ENCODE measurements around the gene ZNF248. TPM values are rescaled to one million over a fixed set of nuclear protein-coding genes. Genes with fewer than 3 reads are reported as not detected.

ZNF248 gene
- total RNA-seq, 5 donors from 2014 or later (not counting 1 experiment from before 2014, with no cell fraction given) = 7.0 to 15.6 (median 13.4) TPM

DNA sequence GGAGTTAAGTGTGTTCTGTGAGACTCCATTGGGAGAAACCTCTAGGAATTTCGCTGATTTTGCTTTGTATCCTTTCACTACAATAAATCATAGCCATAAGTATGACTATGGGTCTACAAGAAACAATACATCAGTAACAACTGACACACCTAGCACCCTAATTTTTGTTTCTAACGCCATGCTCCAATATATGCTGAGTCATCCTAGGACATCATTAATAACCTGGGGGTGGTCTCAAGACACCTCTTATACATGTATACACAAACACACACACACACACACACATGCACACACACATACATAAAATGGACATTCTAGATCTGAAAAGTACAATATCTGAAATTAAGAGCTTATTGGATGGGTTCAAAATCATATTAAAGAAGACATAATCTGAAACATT is 18.2 kb downstream of the ZNF248 start:
- CTCF ChIA-PET = no interaction called here
- no peaks in the 10 kb centered on the region for H3K27me3 Mint-ChIP-seq

DNA sequence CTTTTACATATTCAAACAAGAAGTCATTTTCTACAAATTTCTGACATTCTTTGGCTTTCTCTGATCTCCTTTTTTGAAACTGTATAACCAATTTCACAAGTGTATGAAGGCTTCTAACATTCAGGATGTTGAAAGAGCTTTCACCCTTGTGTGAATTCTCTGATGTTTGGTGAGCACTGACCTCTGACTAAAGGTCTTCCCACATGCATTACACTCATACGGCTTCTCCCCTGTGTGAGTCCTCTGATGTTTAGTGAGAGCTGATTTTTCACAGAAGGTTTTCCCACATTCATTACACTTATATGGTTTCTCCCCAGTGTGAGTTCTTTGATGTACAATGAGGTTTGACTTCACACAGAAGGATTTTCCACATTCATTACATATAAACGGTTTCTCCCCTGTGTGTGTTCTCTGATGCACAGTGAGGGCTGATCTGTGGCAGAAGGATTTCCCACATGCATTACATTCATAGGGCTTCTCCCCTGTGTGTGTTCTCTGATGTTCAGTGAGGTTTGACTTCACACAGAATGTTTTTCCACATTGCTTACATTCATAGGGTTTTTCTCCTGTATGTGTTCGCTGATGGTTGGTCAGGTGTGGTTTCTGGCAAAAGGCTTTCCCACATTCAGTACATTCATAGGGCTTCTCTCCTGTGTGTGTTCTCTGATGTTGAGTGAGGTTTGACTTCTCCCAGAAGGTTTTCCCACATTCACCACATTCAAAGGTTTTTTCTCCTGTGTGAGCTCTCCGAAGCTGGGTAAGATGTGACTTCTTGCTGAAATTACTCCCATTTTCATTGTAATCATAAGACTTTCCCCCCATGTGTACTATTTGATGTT is 25.7 kb downstream of the ZNF248 start:
- H3K36me3 ChIP-seq (ENCODE audit: control insufficient read depth in 2 of 2, extremely low read depth in 1 of 2, insufficient read depth in 1 of 2, low read length in 1 of 2) = peaks cover 0 to 55% of the 10 kb centered on the region in 2 donors
- no peak overlapping the region for H3K27ac ChIP-seq (ENCODE audit: low read length)
- Mint-ChIP-seq H3K9me3 (peaks cover 41 to 88% (median 73%) of the 10 kb centered on the region in 3 donors), H3K36me3 (peaks cover 99% of the 10 kb centered on the region), H3K4me3 (no peak overlapping the region), H3K27ac (no peak overlapping the region), H3K4me1 (peaks cover 5 to 17% (median 7%) of the 10 kb centered on the region in 3 donors), H3K27me3 (no peaks in the 10 kb centered on the region)
- WGBS (ENCODE audit: insufficient coverage) = no CpG with 5 or more reads among the region's 4 CpGs
- CTCF ChIA-PET = interaction anchor here in 1 of 2 donors (0.5 kb wide), 1 partner anchor 36 kb away, joined by 6 read pairs; no protein-coding TSS in a partner anchor
- H3K9me3 ChIP-seq = peaks cover 31% of the 10 kb centered on the region
- no peak overlapping the region for H3K4me3 ChIP-seq (ENCODE audit: control insufficient read depth in 1 of 2, extremely low read depth in 1 of 2, low read length in 1 of 2)
- ATAC-seq (replicated peaks in 1 of 4) (no peak), DNase-seq (no peak)
- H3K27me3 ChIP-seq (replicated peaks in 1 of 2; ENCODE audit: control insufficient read depth in 2 of 2, extremely low read depth in 1 of 2, insufficient read depth in 2 of 2, low read length in 1 of 2) = no peaks in the 10 kb centered on the region
- POLR2A ChIA-PET = no interaction called here
- no peaks in the 10 kb centered on the region for H3K4me1 ChIP-seq (ENCODE audit: control insufficient read depth in 1 of 2, extremely low read depth in 1 of 2, insufficient read depth in 2 of 2, low read length in 2 of 2)

More for the DNA sequence above, 18.2 kb downstream of the ZNF248 start:
- H3K27ac Mint-ChIP-seq = no peak overlapping the region
- ATAC-seq (replicated peaks in 1 of 4) (no peak), DNase-seq (no peak)
- H3K36me3 Mint-ChIP-seq = peaks cover 91% of the 10 kb centered on the region
- Histone ChIP-seq H3K4me3 (ENCODE audit: control insufficient read depth in 1 of 2, extremely low read depth in 1 of 2, low read length in 1 of 2) (no peak overlapping the region), H3K9me3 (peaks cover 6% of the 10 kb centered on the region), H3K36me3 (ENCODE audit: control insufficient read depth in 2 of 2, extremely low read depth in 1 of 2, insufficient read depth in 1 of 2, low read length in 1 of 2) (peaks cover 0 to 33% of the 10 kb centered on the region in 2 donors), H3K4me1 (ENCODE audit: control insufficient read depth in 1 of 2, extremely low read depth in 1 of 2, insufficient read depth in 2 of 2, low read length in 2 of 2) (no peaks in the 10 kb centered on the region), H3K27ac (ENCODE audit: low read length) (no peak overlapping the region), H3K27me3 (replicated peaks in 1 of 2; ENCODE audit: control insufficient read depth in 2 of 2, extremely low read depth in 1 of 2, insufficient read depth in 2 of 2, low read length in 1 of 2) (no peaks in the 10 kb centered on the region)
- H3K9me3 Mint-ChIP-seq = peaks cover 23 to 52% (median 32%) of the 10 kb centered on the region in 3 donors
- no peak overlapping the region for H3K4me3 Mint-ChIP-seq
- 100% methylated on average over 1 of the region's 2 CpGs for WGBS (ENCODE audit: insufficient coverage)
- POLR2A ChIA-PET = no interaction called here
- peaks cover 2 to 17% (median 5%) of the 10 kb centered on the region in 3 donors for H3K4me1 Mint-ChIP-seq

- Mint-ChIP-seq H3K27me3 (no peaks in the 10 kb centered on the region), H3K27ac (no peak overlapping the region), H3K4me3 (no peak overlapping the region), H3K4me1 (no peaks in the 10 kb centered on the region), H3K9me3 (peaks cover 15 to 63% (median 60%) of the 10 kb centered on the region in 3 donors), H3K36me3 (peaks cover 66% of the 10 kb centered on the region)
- no peak overlapping the region for H3K4me3 ChIP-seq (ENCODE audit: control insufficient read depth in 1 of 2, extremely low read depth in 1 of 2, low read length in 1 of 2)
- ChIA-PET POLR2A (no interaction called here), CTCF (no interaction called here)
- ATAC-seq (replicated peaks in 1 of 4) (no peak), DNase-seq (no peak)
- peaks cover 19% of the 10 kb centered on the region for H3K9me3 ChIP-seq
- H3K27ac ChIP-seq (ENCODE audit: low read length) = no peak overlapping the region
- H3K4me1 ChIP-seq (ENCODE audit: control insufficient read depth in 1 of 2, extremely low read depth in 1 of 2, insufficient read depth in 2 of 2, low read length in 2 of 2) = no peaks in the 10 kb centered on the region
- H3K27me3 ChIP-seq (replicated peaks in 1 of 2; ENCODE audit: control insufficient read depth in 2 of 2, extremely low read depth in 1 of 2, insufficient read depth in 2 of 2, low read length in 1 of 2) = no peaks in the 10 kb centered on the region
- 71% methylated on average over 1 of the region's 1 CpG for WGBS (ENCODE audit: insufficient coverage)
- H3K36me3 ChIP-seq (ENCODE audit: control insufficient read depth in 2 of 2, extremely low read depth in 1 of 2, insufficient read depth in 1 of 2, low read length in 1 of 2) = peaks cover 0 to 23% of the 10 kb centered on the region in 2 donors
Measured at GRCh38 chr10:37826806-37827205, 30.6 kb downstream of the ZNF248 start.

GRCh38 chr10:37821237-37821636 is 36.2 kb downstream of the ZNF248 start:
- 100% methylated on average over 2 of the region's 3 CpGs for WGBS (ENCODE audit: insufficient coverage)
- Mint-ChIP-seq H3K9me3 (peaks cover 25 to 56% (median 55%) of the 10 kb centered on the region in 3 donors), H3K4me3 (no peak overlapping the region), H3K27me3 (no peaks in the 10 kb centered on the region), H3K27ac (no peak overlapping the region), H3K36me3 (peaks cover 29% of the 10 kb centered on the region), H3K4me1 (no peaks in the 10 kb centered on the region)
- Histone ChIP-seq H3K4me1 (ENCODE audit: control insufficient read depth in 1 of 2, extremely low read depth in 1 of 2, insufficient read depth in 2 of 2, low read length in 2 of 2) (no peaks in the 10 kb centered on the region), H3K27ac (ENCODE audit: low read length) (no peak overlapping the region), H3K4me3 (ENCODE audit: control insufficient read depth in 1 of 2, extremely low read depth in 1 of 2, low read length in 1 of 2) (no peak overlapping the region), H3K27me3 (replicated peaks in 1 of 2; ENCODE audit: control insufficient read depth in 2 of 2, extremely low read depth in 1 of 2, insufficient read depth in 2 of 2, low read length in 1 of 2) (no peaks in the 10 kb centered on the region), H3K36me3 (ENCODE audit: control insufficient read depth in 2 of 2, extremely low read depth in 1 of 2, insufficient read depth in 1 of 2, low read length in 1 of 2) (no peaks in the 10 kb centered on the region), H3K9me3 (no peaks in the 10 kb centered on the region)
- ChIA-PET POLR2A (no interaction called here), CTCF (no interaction called here)
- DNase-seq (no peak), ATAC-seq (replicated peaks in 1 of 4) (no peak)

GRCh38 chr10:37819797-37820196 is 37.6 kb downstream of the ZNF248 start:
- no peaks in the 10 kb centered on the region for H3K4me1 Mint-ChIP-seq
- H3K27me3 Mint-ChIP-seq = no peaks in the 10 kb centered on the region
- H3K27ac Mint-ChIP-seq = no peak overlapping the region
- H3K4me3 Mint-ChIP-seq = no peak overlapping the region
- H3K27ac ChIP-seq (ENCODE audit: low read length) = no peak overlapping the region
- no peak for DNase-seq
- H3K36me3 ChIP-seq (ENCODE audit: control insufficient read depth in 2 of 2, extremely low read depth in 1 of 2, insufficient read depth in 1 of 2, low read length in 1 of 2) = no peaks in the 10 kb centered on the region
- no peaks in the 10 kb centered on the region for H3K4me1 ChIP-seq (ENCODE audit: control insufficient read depth in 1 of 2, extremely low read depth in 1 of 2, insufficient read depth in 2 of 2, low read length in 2 of 2)
- ATAC-seq (replicated peaks in 1 of 4) = no peak
- CTCF ChIA-PET = no interaction called here
- POLR2A ChIA-PET = no interaction called here
- H3K9me3 Mint-ChIP-seq = peaks cover 39 to 64% (median 60%) of the 10 kb centered on the region in 3 donors
- peaks cover 23% of the 10 kb centered on the region for H3K36me3 Mint-ChIP-seq
- no peaks in the 10 kb centered on the region for H3K27me3 ChIP-seq (replicated peaks in 1 of 2; ENCODE audit: control insufficient read depth in 2 of 2, extremely low read depth in 1 of 2, insufficient read depth in 2 of 2, low read length in 1 of 2)
- no peak overlapping the region for H3K4me3 ChIP-seq (ENCODE audit: control insufficient read depth in 1 of 2, extremely low read depth in 1 of 2, low read length in 1 of 2)
- WGBS (ENCODE audit: insufficient coverage) = 98% methylated on average over 6 of the region's 6 CpGs
- H3K9me3 ChIP-seq = peaks cover 2% of the 10 kb centered on the region

GRCh38 chr10:37816290-37816689 is 41.1 kb downstream of the ZNF248 start:
- ChIA-PET POLR2A (no interaction called here), CTCF (interaction anchor here in 1 of 2 donors (0.5 kb wide), 1 partner anchor 42 kb away, joined by 3 read pairs; no protein-coding TSS in a partner anchor)
- Mint-ChIP-seq H3K4me1 (no peaks in the 10 kb centered on the region), H3K4me3 (no peak overlapping the region), H3K27ac (no peak overlapping the region), H3K9me3 (peaks cover 52 to 68% (median 67%) of the 10 kb centered on the region in 3 donors), H3K36me3 (peaks cover 14% of the 10 kb centered on the region), H3K27me3 (no peaks in the 10 kb centered on the region)
- WGBS (ENCODE audit: insufficient coverage) = 65% methylated on average over 3 of the region's 6 CpGs
- Histone ChIP-seq H3K27me3 (replicated peaks in 1 of 2; ENCODE audit: control insufficient read depth in 2 of 2, extremely low read depth in 1 of 2, insufficient read depth in 2 of 2, low read length in 1 of 2) (no peaks in the 10 kb centered on the region), H3K4me3 (ENCODE audit: control insufficient read depth in 1 of 2, extremely low read depth in 1 of 2, low read length in 1 of 2) (no peak overlapping the region), H3K9me3 (peaks cover 9% of the 10 kb centered on the region), H3K4me1 (ENCODE audit: control insufficient read depth in 1 of 2, extremely low read depth in 1 of 2, insufficient read depth in 2 of 2, low read length in 2 of 2) (no peaks in the 10 kb centered on the region), H3K36me3 (ENCODE audit: control insufficient read depth in 2 of 2, extremely low read depth in 1 of 2, insufficient read depth in 1 of 2, low read length in 1 of 2) (no peaks in the 10 kb centered on the region), H3K27ac (ENCODE audit: low read length) (no peak overlapping the region)
- DNase-seq = no peak
- ATAC-seq (replicated peaks in 1 of 4) = no peak

Data from T-cell (primary cell).